IPS DF 4.7 (cell line): Measurements from ENCODE around the gene RABGGTB.
"Not testable (repeated sequence)": the region's sequence is repeated elsewhere in the genome, so short reads cannot be mapped to it uniquely, and the experiment has no call there.

Experiments used
- DNase-seq: peaks from one replicate; pipeline ENCODE4 v3.0.0-alpha.2; 2013; ENCODE audit warnings: low spot score; ENCODE audit errors: extremely low read depth

RABGGTB gene

GRCh38 chr1:75785983-75786853 is at the start of gene RABGGTB:
Gene RABGGTB (plus strand): TSS chr1:75786256. CDS start chr1:75786272, 16 bp downstream.
- DNase-seq, result peak; percentile 87

GRCh38 chr1:75742047-75742625 is 43.9 kb upstream of the RABGGTB start:
- DNase-seq, result no peak

- DNase-seq, result no peak
These were observed 40.8 kb upstream of the RABGGTB start for GRCh38 chr1:75745276-75745675.

- DNase-seq, result not testable (repeated sequence)
These were observed 28.8 kb upstream of the RABGGTB start for GRCh38 chr1:75757210-75757609.

GRCh38 chr1:75758543-75758942 is 27.5 kb upstream of the RABGGTB start:
- DNase-seq, result not testable (repeated sequence)

GRCh38 chr1:75764057-75764655 is 21.9 kb upstream of the RABGGTB start:
- no peak for DNase-seq

- DNase-seq, result no peak
These were observed 20.2 kb upstream of the RABGGTB start for GRCh38 chr1:75765697-75766355.

GRCh38 chr1:75768016-75768415 is 18.0 kb upstream of the RABGGTB start:
- DNase-seq, result no peak

GRCh38 chr1:75770761-75771160 is 15.3 kb upstream of the RABGGTB start:
- no peak for DNase-seq

- DNase-seq, result no peak
These were observed 14.1 kb upstream of the RABGGTB start for GRCh38 chr1:75771978-75772377.

- DNase-seq, result not testable (repeated sequence)
These were observed 8.2 kb upstream of the RABGGTB start for GRCh38 chr1:75777812-75778211.

- not testable (repeated sequence) for DNase-seq
These were observed 7.4 kb upstream of the RABGGTB start for GRCh38 chr1:75778694-75779093.

- not testable (repeated sequence) for DNase-seq
These were observed 5.9 kb upstream of the RABGGTB start for GRCh38 chr1:75780183-75780582.

GRCh38 chr1:75783920-75784319 is 2.1 kb upstream of the RABGGTB start:
- DNase-seq, result not testable (repeated sequence)

GRCh38 chr1:75785320-75785982 is 605 bp upstream of the RABGGTB start:
- no peak for DNase-seq

- no peak for DNase-seq
These were observed 941 bp downstream of the RABGGTB start for GRCh38 chr1:75786901-75787493.

GRCh38 chr1:75787524-75787923 is 1.5 kb downstream of the RABGGTB start:
- no peak for DNase-seq

- no peak for DNase-seq
These were observed 3.9 kb downstream of the RABGGTB start for GRCh38 chr1:75789988-75790387.

- no peak for DNase-seq
These were observed 5.0 kb downstream of the RABGGTB start for GRCh38 chr1:75791022-75791421.

- no peak for DNase-seq
These were observed 6.0 kb downstream of the RABGGTB start for GRCh38 chr1:75792091-75792490.

GRCh38 chr1:75794382-75794781 is 8.3 kb downstream of the RABGGTB start:
- no peak for DNase-seq
